Right atrium auricular region (tissue), 2 donors: ENCODE data around the gene SEC24D. TPM values are rescaled to one million over a fixed set of nuclear protein-coding genes. Genes with fewer than 3 reads are reported as not detected.
A peak's percentile ranks its signal among the peaks of the same experiment; 100 is the strongest.

Source experiments
- DNase-seq: peaks from one replicate; pipeline ENCODE4 v3.0.0-alpha.2; 2019; ENCODE audit warnings: low spot score
- H3K27ac ChIP-seq, 2 donors: fragments of 200-600 bp; sonication (generic); 1 replicate in 1 of 2; 2 replicates in 1 of 2; pipeline ENCODE4 v1.5.1; 2016 to 2019
- H3K27me3 ChIP-seq, 2 donors: fragments of 200-600 bp; sonication (generic); one replicate each; pipeline versions ENCODE4 v1.5.1 to v1.6.0; 2017 to 2019
- H3K36me3 ChIP-seq: fragments of 200-600 bp; sonication (generic); one replicate; pipeline ENCODE4 v1.5.1; 2016
- H3K4me1 ChIP-seq, 2 donors: fragments of 200-600 bp; sonication (generic); one replicate each; pipeline versions ENCODE4 v1.5.1 to v1.6.0; 2017 to 2019
- H3K4me3 ChIP-seq, 2 donors: fragments of 200-600 bp; sonication (generic); 1 replicate in 1 of 2; 2 replicates in 1 of 2; pipeline ENCODE4 v1.5.1; 2017 to 2019; ENCODE audit warnings: mild to moderate bottlenecking in 1 of 2, moderate library complexity in 1 of 2
- H3K9me3 ChIP-seq, 2 donors: fragments of 200-600 bp; sonication (generic); one replicate each; pipeline ENCODE4 v1.5.1; 2019
- CTCF ChIP-seq, 2 donors: fragments of 200-600 bp; sonication (generic); IDR thresholded peaks; one replicate each; pipeline ENCODE4 v1.5.1; 2019; ENCODE audit warnings: antibody characterized with exemption in 2 of 2
- total RNA-seq, 2 donors: library from RNA; depleted of rRNA; stranded (reverse); fragments of >200 nt; gene quantifications; one replicate each; pipeline ENCODE4 v1.1.0, GENCODE V29; 2016

SEC24D gene
- total RNA-seq, 2 donors from 2014 or later: 25.8 to 33.4 TPM

GRCh38 chr4:118755438-118756226 lies 80.3 kb downstream of the SEC24D start:
- Histone ChIP-seq H3K4me1 (peaks cover 0 to 87% of the 10 kb centered on the region in 2 donors), H3K9me3 (no peaks in the 10 kb centered on the region), H3K36me3 (peaks cover 24% of the 10 kb centered on the region), H3K4me3 (no peak overlapping the region), H3K27me3 (no peaks in the 10 kb centered on the region), H3K27ac (peak overlapping the region; percentile 49 to 75)
- TF ChIP-seq CTCF (IDR thresholded peaks at IDR 0.05): no peak
- no peak for DNase-seq

GRCh38 chr4:118754890-118755289 lies 81.0 kb downstream of the SEC24D start:
- Histone ChIP-seq H3K9me3 (no peaks in the 10 kb centered on the region), H3K4me1 (peaks cover 0 to 82% of the 10 kb centered on the region in 2 donors), H3K27ac (peak overlapping the region; percentile 49 to 75), H3K4me3 (no peak overlapping the region), H3K27me3 (no peaks in the 10 kb centered on the region), H3K36me3 (peaks cover 24% of the 10 kb centered on the region)
- no peak for TF ChIP-seq CTCF (IDR thresholded peaks at IDR 0.05)
- DNase-seq: no peak

GRCh38 chr4:118753685-118754084 lies 82.2 kb downstream of the SEC24D start:
- no peaks in the 10 kb centered on the region for H3K27me3 ChIP-seq
- no peak for TF ChIP-seq CTCF (IDR thresholded peaks at IDR 0.05)
- H3K9me3 ChIP-seq: no peaks in the 10 kb centered on the region
- peaks cover 0 to 78% of the 10 kb centered on the region in 2 donors for H3K4me1 ChIP-seq
- DNase-seq: no peak
- peak overlapping the region; percentile 28 to 75 for H3K27ac ChIP-seq
- H3K4me3 ChIP-seq: no peak overlapping the region
- peaks cover 24% of the 10 kb centered on the region for H3K36me3 ChIP-seq

- TF ChIP-seq CTCF (IDR thresholded peaks at IDR 0.05): no peak
- H3K9me3 ChIP-seq: no peaks in the 10 kb centered on the region
- peak overlapping the region; percentile 28 to 75 for H3K27ac ChIP-seq
- peaks cover 0 to 72% of the 10 kb centered on the region in 2 donors for H3K4me1 ChIP-seq
- no peak overlapping the region for H3K4me3 ChIP-seq
- peaks cover 24% of the 10 kb centered on the region for H3K36me3 ChIP-seq
- H3K27me3 ChIP-seq: no peaks in the 10 kb centered on the region
- no peak for DNase-seq
Measured at GRCh38 chr4:118753096-118753495, 82.8 kb downstream of the SEC24D start.

GRCh38 chr4:118752551-118752950 lies 83.4 kb downstream of the SEC24D start:
- Histone ChIP-seq H3K27me3 (no peaks in the 10 kb centered on the region), H3K36me3 (peaks cover 24% of the 10 kb centered on the region), H3K9me3 (no peaks in the 10 kb centered on the region), H3K27ac (peak overlapping the region in 1 of 2 donors; percentile 75), H3K4me3 (no peak overlapping the region), H3K4me1 (peaks cover 0 to 67% of the 10 kb centered on the region in 2 donors)
- no peak for TF ChIP-seq CTCF (IDR thresholded peaks at IDR 0.05)
- DNase-seq: no peak
